Liver (tissue), 9 donors: ENCODE measurements around the gene OPA3. TPM values are rescaled to one million over a fixed set of nuclear protein-coding genes. Genes with fewer than 3 reads are reported as not detected.

Source experiments
- DNase-seq: peaks from one replicate; pipeline ENCODE4 v3.0.0-alpha.2; 2017; ENCODE audit warnings: low spot score
- H3K27ac ChIP-seq, 2 donors: one replicate each; pipeline ENCODE4 v1.7.0; 2013; ENCODE audit warnings: inconsistent platforms in 2 of 2, low read length in 2 of 2, control low read depth in 1 of 2, low read depth in 1 of 2, mild to moderate bottlenecking in 1 of 2
- H3K27me3 ChIP-seq, 4 donors: one replicate each; pipeline versions ENCODE4 v1.6.1 to v1.7.0; 2013; ENCODE audit warnings: low read length in 3 of 4, inconsistent platforms in 1 of 4, mild to moderate bottlenecking in 1 of 4, moderate library complexity in 1 of 4; ENCODE audit not compliant: control insufficient read depth in 4 of 4, insufficient read depth in 4 of 4
- H3K36me3 ChIP-seq, 4 donors: one replicate each; pipeline versions ENCODE4 v1.6.1 to v1.7.0; 2013; ENCODE audit warnings: low read length in 3 of 4, mild to moderate bottlenecking in 3 of 4, low read depth in 1 of 4, moderate library complexity in 1 of 4; ENCODE audit not compliant: control insufficient read depth in 4 of 4, insufficient read depth in 3 of 4
- H3K4me1 ChIP-seq, 4 donors: one replicate each; pipeline versions ENCODE4 v1.6.1 to v1.7.0; 2013; ENCODE audit warnings: low read length in 3 of 4, mild to moderate bottlenecking in 3 of 4, moderate library complexity in 1 of 4; ENCODE audit not compliant: control insufficient read depth in 4 of 4, insufficient read depth in 4 of 4
- H3K4me3 ChIP-seq, 3 donors: one replicate each; pipeline versions ENCODE4 v1.6.1 to v1.7.0; 2013; ENCODE audit warnings: low read length in 3 of 3, control low read depth in 1 of 3, low read depth in 1 of 3, mild to moderate bottlenecking in 1 of 3
- H3K9ac ChIP-seq, 2 donors: one replicate each; pipeline ENCODE4 v1.7.0; 2013; ENCODE audit warnings: low read length in 2 of 2, mild to moderate bottlenecking in 2 of 2, moderate library complexity in 2 of 2, control low read depth in 1 of 2, low read depth in 1 of 2
- H3K9me3 ChIP-seq, 4 donors: one replicate each; pipeline versions ENCODE4 v1.6.1 to v1.7.0; 2013; ENCODE audit warnings: low read length in 3 of 4; ENCODE audit not compliant: control insufficient read depth in 4 of 4
- EGR1 ChIP-seq, 2 donors: IDR thresholded peaks; 2 replicates each; pipeline ENCODE4 v1.6.1; 2016 to 2018; ENCODE audit warnings: antibody characterized with exemption in 2 of 2, low read depth in 2 of 2
- FOXA1 ChIP-seq: IDR thresholded peaks from 2 replicates; pipeline ENCODE4 v1.6.1; 2016; ENCODE audit warnings: antibody characterized with exemption
- FOXA2 ChIP-seq: IDR thresholded peaks from 2 replicates; pipeline ENCODE4 v1.6.1; 2016; ENCODE audit warnings: antibody characterized with exemption
- GABPA ChIP-seq, 2 donors: IDR thresholded peaks in 1 of 2; conservative IDR thresholded peaks in 1 of 2; 2 replicates each; pipeline ENCODE4 v1.6.1; 2016; ENCODE audit warnings: antibody characterized with exemption in 2 of 2, mild to moderate bottlenecking in 1 of 2, moderate library complexity in 1 of 2
- JUND ChIP-seq, 2 donors: IDR thresholded peaks; 2 replicates each; pipeline ENCODE4 v1.6.1; 2016; ENCODE audit warnings: antibody characterized with exemption in 2 of 2
- NR2F2 ChIP-seq: IDR thresholded peaks from 2 replicates; pipeline ENCODE4 v1.6.1; 2016; ENCODE audit warnings: antibody characterized with exemption
- RAD21 ChIP-seq, 2 donors: IDR thresholded peaks; 2 replicates each; pipeline ENCODE4 v1.6.1; 2016; ENCODE audit warnings: antibody characterized with exemption in 2 of 2, mild to moderate bottlenecking in 2 of 2
- RXRA ChIP-seq, 2 donors: IDR thresholded peaks; 2 replicates each; pipeline ENCODE4 v1.6.1; 2017 to 2018; ENCODE audit warnings: antibody characterized with exemption in 2 of 2, mild to moderate bottlenecking in 1 of 2
- SP1 ChIP-seq: IDR thresholded peaks from 2 replicates; pipeline ENCODE4 v1.6.1; 2018; ENCODE audit warnings: antibody characterized with exemption, mild to moderate bottlenecking
- TAF1 ChIP-seq: conservative IDR thresholded peaks from 2 replicates; pipeline ENCODE4 v1.6.1; 2016; ENCODE audit warnings: antibody characterized with exemption, mild to moderate bottlenecking
- WGBS: extraction: QIAGEN DNeasy Blood & Tissue Kit; methylation state at CpG from one replicate; pipeline ENCODE4 v1.1.7; 2013; 5-methylcytosine and 5-hydroxymethylcytosine counted together
- polyA plus RNA-seq, 2 donors: library from polyadenylated mRNA; stranded (reverse) in 1 of 2; unstranded in 1 of 2; fragments of 200-250 nt in 1 of 2; fragments of >200 nt in 1 of 2; fragmentation: Nextera tagmentation in 1 of 2; extraction: Ambion mirVana in 1 of 2; gene quantifications; one replicate each; pipeline versions ENCODE4 v1.2.1 to v1.2.3, GENCODE V29; 2013 to 2015
- total RNA-seq, 2 donors: library from RNA; depleted of rRNA; stranded (reverse); fragments of >200 nt; gene quantifications; one replicate each; pipeline ENCODE4 v1.2.3, GENCODE V29; 2014
- TF ChIP-seq, protein P1 (sequence below): IDR thresholded peaks from 2 replicates; pipeline ENCODE4 v1.6.1; 2016; ENCODE audit warnings: antibody characterized with exemption
- TF ChIP-seq, protein P2 (sequence below): fragments of 150-350 bp; IDR thresholded peaks from 2 replicates; pipeline ENCODE4 v1.5.1; 2017; ENCODE audit warnings: improper control_type of control experiment, low read depth, low read length; ENCODE audit not compliant: missing input control
- TF ChIP-seq, protein P3 (sequence below): IDR thresholded peaks from 2 replicates; pipeline ENCODE4 v1.6.1; 2016; ENCODE audit warnings: antibody characterized with exemption
- TF ChIP-seq, protein P4 (sequence below): IDR thresholded peaks from 2 replicates; pipeline ENCODE4 v1.6.1; 2016; ENCODE audit warnings: antibody characterized with exemption, mild to moderate bottlenecking
- TF ChIP-seq, protein P5 (sequence below): IDR thresholded peaks from 2 replicates; pipeline ENCODE4 v1.6.1; 2016; ENCODE audit warnings: antibody characterized with exemption
- donor health status: healthy.
- donor health status: healthy.
- donor health status: healthy.
- donor health status: healthy.
- donor health status: healthy.

The OPA3 gene
- total and polyA plus RNA-seq, 4 donors, result 3.8 to 9.4 (median 6.2) TPM

DNA sequence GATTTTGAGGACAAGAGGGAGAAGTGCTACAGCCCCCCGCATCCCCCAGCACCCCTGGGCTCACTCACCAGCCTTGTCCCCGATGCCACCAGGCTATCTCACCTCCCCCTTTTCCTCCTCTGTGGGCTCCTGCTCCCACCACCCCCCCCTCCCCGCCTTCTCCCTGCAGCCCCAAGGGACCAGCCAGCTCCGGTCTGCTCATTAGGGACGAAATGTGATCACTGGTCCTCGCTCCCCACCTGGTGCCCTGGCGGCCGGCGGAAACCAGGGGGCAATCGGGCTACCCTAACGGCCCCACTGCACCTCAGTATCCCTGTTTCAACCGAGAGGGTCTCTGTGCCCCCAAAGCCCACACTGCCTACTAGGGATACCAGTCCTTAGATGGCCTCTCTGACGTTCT lies 14.7 kb upstream of the OPA3 start:
- no peak overlapping the region for H3K4me3 ChIP-seq
- H3K9me3 ChIP-seq, result no peaks in the 10 kb centered on the region
- H3K9ac ChIP-seq, result no peak overlapping the region
- DNase-seq, result no peak
- no peaks in the 10 kb centered on the region for H3K36me3 ChIP-seq
- peaks cover 0 to 7% (median 5%) of the 10 kb centered on the region in 4 donors for H3K27me3 ChIP-seq
- peak overlapping the region in 1 of 2 donors; percentile 46 for H3K27ac ChIP-seq
- WGBS, result 15% methylated on average over 13 of the region's 13 CpGs
- peaks cover 0 to 11% (median under 1%) of the 10 kb centered on the region in 4 donors for H3K4me1 ChIP-seq
- TF ChIP-seq JUND (IDR thresholded peaks at IDR 0.05), result no peak
- TF ChIP-seq, protein P1, sequence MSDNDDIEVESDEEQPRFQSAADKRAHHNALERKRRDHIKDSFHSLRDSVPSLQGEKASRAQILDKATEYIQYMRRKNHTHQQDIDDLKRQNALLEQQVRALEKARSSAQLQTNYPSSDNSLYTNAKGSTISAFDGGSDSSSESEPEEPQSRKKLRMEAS, result no peak
- TF ChIP-seq FOXA1, result no peak
- no peak for TF ChIP-seq RAD21 (IDR thresholded peaks at IDR 0.05)
- no peak for TF ChIP-seq FOXA2
- TF ChIP-seq, protein P2, sequence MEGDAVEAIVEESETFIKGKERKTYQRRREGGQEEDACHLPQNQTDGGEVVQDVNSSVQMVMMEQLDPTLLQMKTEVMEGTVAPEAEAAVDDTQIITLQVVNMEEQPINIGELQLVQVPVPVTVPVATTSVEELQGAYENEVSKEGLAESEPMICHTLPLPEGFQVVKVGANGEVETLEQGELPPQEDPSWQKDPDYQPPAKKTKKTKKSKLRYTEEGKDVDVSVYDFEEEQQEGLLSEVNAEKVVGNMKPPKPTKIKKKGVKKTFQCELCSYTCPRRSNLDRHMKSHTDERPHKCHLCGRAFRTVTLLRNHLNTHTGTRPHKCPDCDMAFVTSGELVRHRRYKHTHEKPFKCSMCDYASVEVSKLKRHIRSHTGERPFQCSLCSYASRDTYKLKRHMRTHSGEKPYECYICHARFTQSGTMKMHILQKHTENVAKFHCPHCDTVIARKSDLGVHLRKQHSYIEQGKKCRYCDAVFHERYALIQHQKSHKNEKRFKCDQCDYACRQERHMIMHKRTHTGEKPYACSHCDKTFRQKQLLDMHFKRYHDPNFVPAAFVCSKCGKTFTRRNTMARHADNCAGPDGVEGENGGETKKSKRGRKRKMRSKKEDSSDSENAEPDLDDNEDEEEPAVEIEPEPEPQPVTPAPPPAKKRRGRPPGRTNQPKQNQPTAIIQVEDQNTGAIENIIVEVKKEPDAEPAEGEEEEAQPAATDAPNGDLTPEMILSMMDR, result no peak
- TF ChIP-seq EGR1 (IDR thresholded peaks at IDR 0.05; ENCODE audit: low read depth in 2 of 2), result no peak
- TF ChIP-seq RXRA (IDR thresholded peaks at IDR 0.05), result no peak
- TF ChIP-seq, protein P3, sequence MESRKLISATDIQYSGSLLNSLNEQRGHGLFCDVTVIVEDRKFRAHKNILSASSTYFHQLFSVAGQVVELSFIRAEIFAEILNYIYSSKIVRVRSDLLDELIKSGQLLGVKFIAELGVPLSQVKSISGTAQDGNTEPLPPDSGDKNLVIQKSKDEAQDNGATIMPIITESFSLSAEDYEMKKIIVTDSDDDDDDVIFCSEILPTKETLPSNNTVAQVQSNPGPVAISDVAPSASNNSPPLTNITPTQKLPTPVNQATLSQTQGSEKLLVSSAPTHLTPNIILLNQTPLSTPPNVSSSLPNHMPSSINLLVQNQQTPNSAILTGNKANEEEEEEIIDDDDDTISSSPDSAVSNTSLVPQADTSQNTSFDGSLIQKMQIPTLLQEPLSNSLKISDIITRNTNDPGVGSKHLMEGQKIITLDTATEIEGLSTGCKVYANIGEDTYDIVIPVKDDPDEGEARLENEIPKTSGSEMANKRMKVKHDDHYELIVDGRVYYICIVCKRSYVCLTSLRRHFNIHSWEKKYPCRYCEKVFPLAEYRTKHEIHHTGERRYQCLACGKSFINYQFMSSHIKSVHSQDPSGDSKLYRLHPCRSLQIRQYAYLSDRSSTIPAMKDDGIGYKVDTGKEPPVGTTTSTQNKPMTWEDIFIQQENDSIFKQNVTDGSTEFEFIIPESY, result no peak
- no peak for TF ChIP-seq NR2F2
- TF ChIP-seq, protein P4, sequence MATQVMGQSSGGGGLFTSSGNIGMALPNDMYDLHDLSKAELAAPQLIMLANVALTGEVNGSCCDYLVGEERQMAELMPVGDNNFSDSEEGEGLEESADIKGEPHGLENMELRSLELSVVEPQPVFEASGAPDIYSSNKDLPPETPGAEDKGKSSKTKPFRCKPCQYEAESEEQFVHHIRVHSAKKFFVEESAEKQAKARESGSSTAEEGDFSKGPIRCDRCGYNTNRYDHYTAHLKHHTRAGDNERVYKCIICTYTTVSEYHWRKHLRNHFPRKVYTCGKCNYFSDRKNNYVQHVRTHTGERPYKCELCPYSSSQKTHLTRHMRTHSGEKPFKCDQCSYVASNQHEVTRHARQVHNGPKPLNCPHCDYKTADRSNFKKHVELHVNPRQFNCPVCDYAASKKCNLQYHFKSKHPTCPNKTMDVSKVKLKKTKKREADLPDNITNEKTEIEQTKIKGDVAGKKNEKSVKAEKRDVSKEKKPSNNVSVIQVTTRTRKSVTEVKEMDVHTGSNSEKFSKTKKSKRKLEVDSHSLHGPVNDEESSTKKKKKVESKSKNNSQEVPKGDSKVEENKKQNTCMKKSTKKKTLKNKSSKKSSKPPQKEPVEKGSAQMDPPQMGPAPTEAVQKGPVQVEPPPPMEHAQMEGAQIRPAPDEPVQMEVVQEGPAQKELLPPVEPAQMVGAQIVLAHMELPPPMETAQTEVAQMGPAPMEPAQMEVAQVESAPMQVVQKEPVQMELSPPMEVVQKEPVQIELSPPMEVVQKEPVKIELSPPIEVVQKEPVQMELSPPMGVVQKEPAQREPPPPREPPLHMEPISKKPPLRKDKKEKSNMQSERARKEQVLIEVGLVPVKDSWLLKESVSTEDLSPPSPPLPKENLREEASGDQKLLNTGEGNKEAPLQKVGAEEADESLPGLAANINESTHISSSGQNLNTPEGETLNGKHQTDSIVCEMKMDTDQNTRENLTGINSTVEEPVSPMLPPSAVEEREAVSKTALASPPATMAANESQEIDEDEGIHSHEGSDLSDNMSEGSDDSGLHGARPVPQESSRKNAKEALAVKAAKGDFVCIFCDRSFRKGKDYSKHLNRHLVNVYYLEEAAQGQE, result no peak
- TF ChIP-seq GABPA (IDR thresholded peaks at IDR 0.05 in 1 of 2, conservative IDR thresholded peaks at IDR 0.05 in 1 of 2), result no peak
- TF ChIP-seq, protein P5, sequence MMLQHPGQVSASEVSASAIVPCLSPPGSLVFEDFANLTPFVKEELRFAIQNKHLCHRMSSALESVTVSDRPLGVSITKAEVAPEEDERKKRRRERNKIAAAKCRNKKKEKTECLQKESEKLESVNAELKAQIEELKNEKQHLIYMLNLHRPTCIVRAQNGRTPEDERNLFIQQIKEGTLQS, result no peak
- no peak for TF ChIP-seq TAF1
- TF ChIP-seq SP1, result no peak
